GM19452 (cell line): ENCODE results near the gene SLC25A12.
"Not testable (repeated sequence)": the region's sequence is repeated elsewhere in the genome, so short reads cannot be mapped to it uniquely, and the experiment has no call there.

Source experiments
- ATAC-seq: cut with Tn5 transposase; IDR thresholded peaks from one replicate; pipeline ENCODE4 v1.9.1; 2021; ENCODE audit not compliant: unreplicated experiment

Gene SLC25A12

DNA sequence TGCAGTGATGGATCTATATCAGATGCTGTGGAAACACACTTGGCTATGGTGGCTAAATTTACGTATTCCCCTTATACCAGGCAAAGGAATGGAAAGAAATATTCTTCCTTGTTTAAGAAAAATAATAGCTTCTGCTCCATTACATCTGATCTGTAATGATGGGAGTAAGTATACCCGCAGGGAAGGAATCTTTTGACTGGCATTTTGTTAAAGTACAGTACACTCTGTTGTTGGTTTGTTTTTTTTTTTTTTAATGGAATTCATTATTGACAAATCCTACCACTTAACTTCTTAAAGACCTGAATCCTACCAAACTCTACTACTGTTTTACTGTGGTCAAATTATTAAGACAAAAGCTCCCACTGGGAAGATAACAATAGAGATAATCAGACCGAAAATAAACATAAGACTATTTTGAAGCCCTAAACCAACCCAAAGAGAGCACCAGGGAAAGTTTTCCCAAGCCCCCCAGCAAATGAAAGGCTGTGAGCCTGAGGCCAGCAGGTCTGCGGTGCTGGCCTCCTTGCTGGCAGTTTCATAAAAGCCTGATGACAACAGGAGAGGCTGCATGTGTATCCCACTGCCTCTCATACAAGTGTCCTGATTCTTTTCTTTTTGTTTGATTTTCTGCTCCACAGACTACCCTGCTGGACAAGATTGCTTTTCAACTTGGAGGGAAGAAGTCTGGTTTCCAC is 101.0 kb downstream of the SLC25A12 start:
- no peak for ATAC-seq

DNA sequence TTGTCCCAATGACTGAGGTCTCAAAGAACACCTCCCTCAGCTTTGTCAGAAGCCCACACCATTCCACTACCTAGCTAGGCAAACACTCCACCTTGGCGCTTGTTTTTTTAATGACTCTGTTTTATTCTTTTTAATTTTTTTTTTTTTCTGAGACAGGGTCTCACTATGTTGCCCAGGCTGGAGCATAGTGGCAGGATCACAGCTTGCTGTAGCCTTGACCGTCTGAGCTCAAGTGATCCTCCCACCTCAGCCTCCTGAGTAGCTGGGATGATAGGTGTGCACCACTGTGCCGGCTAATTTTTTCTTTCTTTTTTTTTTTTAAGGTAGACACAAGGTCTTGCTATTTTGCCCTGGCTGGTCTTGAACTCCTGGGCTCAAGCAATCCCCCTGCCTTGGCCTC is 101.9 kb downstream of the SLC25A12 start:
- ATAC-seq = no peak

DNA sequence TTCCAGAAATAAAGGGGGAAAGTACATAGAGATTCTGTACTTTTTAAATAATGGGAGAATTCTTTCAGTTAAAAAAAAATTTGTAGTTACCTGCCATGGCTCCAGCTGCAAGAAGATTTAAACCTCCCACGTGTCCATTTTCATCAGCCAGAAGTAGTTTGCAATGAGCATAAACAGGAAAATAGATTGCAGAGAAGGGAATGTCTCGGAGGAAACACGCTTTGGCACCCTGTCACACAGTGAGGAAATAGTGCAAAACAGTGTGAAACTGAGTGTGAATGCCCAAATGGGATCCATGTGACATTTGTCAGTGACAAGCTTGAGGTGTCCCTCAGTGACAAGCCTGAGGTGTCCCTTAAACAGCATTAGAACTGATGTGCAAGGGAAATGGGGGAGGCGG is 102.7 kb downstream of the SLC25A12 start:
- no peak for ATAC-seq

DNA sequence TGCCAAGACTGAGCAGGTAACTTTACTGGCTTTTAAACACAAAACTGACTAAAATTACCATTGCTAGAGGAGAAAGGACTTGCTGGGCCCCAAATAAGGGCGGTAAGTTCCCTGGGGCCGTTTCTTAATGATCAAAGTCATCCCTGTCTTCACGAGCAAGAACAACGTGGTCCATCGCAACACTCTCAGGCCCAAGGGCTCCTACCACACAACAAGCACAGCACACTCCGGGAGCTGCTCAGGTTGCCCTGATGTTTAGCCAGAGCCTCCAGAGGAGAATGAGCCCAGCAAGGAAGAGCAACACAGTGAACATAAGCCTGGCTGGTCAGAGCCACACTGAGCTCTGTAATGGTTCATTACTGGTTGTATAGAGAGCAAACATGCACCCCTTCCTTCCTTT is 104.1 kb downstream of the SLC25A12 start:
- no peak for ATAC-seq

DNA sequence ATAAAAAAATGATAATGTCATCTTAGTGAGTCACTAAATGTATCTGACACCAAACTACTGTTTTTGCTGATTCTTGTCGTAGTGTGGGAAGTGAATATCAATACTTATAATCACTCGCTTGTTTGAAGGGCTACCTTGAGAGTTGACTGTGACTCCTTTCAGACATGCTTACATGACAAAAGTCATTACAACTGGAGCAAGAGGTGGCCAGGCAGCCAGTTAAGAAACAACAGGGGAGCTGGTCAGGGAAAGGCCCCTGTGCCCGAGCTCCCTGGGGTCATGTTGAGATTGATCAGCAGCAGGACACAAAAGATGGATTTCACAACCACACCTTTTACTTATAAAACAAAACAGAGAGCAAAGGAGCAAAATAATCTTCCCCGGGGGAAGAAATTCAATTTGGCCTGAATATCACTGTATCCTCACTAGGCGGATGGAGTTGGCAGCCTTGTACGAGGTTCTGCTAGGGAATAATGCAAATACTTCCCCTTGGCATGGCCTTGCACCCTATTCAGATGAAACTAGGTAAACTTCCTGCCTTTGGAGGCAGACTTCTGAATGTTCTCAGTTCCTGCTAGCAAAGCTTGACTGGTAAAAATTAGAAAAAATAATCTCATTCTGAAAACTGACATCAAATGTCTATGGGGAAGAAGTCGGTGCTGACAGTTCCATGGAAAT is 105.6 kb downstream of the SLC25A12 start:
- ATAC-seq = no peak

DNA sequence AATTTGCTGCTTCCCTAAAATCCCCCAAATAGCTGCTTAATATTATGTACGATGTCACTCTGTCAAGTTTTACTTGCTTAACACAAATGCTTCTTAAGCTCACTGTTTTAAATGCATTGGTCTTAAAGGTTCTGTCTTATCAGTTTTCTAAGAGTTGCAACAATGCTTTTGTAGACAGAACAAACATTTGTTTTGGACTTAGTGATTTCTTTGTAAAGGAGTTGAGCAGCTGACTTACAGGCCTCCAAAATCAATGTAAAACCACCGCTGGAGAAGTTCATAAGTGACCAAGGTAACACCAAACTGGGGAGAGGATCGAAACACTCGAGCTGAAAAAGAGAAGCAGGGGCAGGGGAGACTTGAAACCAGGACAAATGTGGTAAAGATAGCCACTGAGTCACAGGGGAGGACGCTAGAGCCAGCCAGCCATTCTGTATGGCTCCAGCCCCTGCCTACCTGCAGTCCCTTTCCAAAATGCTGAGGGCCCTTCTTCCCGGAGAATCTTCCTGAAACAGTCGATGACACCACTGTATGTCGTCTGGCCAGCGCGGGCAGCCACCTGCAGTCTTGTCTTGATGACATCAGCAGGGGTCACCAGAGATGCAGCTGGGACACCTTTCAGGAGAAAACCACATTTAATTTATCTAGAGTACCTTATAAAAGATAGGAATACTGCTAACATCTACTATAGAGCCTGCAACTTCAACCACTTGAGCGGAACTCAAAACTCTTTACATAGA is 106.5 kb downstream of the SLC25A12 start:
- no peak for ATAC-seq

DNA sequence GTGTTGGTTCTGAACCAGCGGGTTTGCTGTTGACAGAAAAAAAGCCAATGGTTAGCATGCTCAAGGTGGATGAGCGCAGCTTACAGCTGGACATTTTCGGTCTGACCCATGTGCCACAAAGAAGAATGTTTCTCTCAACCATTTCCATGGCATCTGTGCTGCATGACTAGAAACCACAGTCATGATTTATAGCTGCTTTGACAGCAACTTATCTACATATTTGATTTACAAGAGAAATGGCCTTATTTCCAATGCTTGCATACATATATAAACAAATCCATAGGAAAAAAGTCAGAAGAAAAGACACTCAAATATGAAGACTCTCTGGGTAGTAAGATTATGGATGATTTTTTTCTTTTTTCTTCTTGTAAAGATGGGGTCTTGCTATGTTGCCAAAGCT is 108.6 kb downstream of the SLC25A12 start:
- no peak for ATAC-seq

DNA sequence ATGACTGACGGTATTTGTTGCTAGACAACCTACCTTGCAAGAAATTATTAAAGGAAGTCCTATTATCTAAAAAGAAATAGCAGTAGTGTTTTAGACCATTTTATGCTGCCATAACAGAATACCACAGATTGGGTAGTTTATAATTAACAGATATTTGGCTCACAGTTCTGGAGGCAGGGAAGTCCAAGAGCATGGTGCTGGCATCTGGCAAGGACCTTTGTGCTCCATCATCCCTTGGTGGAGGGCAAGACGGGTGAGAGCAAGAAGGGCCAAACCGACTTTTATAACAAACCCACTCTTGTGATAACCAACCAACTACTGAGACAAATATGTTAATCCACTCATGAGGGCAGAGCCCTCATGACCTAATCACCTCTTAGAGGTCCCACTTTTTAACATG is 115.5 kb downstream of the SLC25A12 start:
- no peak for ATAC-seq

DNA sequence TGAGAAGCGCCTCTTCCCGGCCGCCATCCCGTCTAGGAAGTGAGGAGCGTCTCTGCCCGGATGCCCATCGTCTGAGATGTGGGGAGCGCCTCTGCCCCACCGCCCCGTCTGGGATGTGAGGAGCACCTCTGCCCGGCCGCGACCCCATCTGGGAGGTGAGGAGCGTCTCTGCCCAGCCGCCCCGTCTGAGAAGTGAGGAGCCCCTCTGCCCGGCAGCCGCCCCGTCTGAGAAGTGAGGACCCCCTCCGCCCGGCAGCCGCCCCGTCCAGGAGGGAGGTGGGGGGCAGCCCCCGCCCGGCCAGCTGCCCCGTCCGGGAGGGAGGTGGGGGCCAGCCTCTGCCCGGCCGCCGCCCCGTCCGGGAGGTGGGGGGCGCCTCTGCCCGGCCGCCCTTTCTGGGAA is 119.5 kb downstream of the SLC25A12 start:
- ATAC-seq = not testable (repeated sequence)

DNA sequence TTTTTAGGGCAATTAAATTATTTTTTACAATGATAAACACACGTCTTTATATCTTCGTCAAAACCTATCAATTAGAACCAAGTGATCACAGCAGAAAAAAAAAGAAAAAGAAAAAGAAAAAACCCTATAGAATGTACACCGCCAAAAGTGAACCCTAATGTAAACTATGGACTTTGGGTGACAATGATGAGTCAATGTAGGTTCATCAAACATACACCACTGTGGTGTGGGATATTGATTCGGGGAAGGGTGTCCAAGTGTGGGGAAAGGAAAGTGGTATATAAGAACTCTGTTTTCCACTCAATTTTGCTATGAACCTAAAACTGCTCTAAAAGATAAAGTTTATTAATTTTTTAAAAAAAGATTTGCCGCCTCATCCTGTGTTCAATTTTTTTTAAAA is 121.7 kb downstream of the SLC25A12 start:
- no peak for ATAC-seq

DNA sequence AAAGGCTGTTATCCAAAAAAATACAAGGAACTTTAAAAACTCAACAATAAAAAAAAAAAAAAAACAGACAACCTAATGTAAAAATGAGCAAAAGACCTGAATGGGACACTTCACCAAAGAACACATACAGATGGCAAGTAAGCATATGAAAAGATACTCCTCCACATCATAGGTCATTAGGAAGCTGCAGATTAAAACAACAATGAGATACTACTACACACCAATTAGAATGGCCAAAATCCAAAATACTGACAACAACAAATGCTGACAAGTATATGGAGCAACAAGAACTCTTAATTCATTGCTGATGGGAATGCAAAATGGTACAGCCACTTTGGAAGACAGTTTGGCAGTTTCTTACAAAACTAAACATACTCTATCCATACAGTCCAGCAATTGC is 122.6 kb downstream of the SLC25A12 start:
- no peak for ATAC-seq

DNA sequence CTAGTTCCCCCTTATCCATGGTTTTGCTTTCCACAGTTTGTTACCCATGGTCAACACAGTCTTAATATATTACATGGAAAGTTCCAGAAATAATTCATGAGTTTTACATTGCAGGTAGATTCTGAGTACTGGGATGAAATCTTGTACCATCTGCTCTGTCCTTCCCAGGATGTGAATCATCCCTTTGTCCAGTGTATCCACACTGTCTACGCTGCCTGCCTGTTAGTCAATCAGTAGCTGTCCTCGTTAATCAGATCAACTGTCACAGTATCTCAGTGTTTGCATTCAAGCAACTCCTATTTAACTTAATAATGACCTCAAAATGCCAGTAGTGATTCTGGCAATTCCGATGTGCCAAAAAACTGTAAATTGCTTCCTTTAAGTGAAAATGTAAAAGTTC is 130.4 kb downstream of the SLC25A12 start:
- ATAC-seq = no peak

DNA sequence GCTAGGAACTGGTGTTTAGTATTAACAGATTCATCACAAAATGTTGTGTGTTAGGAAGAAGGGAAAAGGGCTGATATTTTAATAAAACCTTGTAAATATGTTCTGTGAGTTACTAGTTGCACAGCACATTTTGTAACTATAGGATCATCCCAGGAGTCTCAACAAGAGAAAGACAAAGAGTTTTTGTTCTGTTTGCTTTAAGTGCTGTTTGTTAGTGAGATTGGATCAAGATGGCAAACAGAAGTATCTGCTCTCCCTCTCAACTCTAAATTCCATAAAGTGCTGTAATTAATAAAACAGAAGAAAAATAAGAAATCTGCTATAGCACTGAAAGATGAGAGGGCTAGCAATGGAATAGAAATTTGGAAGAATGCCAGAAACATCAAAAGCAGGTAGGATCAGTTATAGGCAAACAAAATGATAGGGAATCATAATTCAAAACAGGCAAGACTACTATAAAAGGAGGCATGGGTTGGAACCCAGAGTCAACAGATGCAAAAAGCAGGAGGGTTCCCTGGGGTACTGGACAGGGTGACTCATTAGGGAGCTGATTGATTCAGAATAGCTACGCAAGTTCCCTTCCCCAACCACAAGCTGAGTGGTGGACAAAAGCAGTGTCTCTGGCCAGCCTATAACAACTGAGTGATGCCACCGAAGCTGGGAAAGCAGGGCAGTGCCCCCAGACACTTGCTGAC is 131.0 kb downstream of the SLC25A12 start:
- no peak for ATAC-seq

DNA sequence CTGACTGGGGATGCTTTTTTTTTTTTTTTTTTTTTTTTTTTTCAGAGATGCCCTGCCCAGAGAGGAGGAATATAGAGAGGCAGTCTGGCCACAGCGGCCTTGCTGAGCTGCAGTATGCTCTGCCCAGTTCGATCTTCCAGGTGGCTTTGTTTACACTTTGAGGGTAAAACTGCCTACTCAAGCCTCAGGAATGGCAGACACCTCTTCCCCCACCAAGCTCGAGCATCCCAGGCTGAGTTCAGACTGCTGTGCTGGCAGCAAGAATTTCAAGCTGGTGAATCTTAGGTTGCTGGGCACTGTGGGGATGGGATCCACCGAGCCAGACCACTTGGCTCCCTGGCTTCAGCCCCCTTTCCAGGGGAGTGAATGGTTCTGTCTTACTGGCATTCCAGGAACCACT is 132.9 kb downstream of the SLC25A12 start:
- ATAC-seq = not testable (repeated sequence)

DNA sequence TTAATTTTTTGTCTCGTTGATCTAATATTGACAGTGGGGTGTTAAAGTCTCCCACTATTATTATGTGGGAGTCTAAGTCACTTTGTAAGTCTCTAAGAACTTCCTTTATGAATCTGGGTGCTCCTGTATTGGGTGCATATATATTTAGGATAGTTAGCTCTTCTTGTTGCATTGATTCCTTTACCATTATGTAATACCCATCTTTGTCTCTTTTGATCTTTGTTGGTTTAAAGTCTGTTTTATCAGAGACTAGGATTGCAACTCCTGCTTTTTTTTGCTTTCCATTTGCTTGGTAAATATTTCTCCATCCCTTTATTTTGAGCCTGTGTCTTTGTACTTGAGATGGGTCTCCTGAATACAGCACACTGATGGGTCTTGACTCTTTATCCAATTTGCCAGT is 135.3 kb downstream of the SLC25A12 start:
- not testable (repeated sequence) for ATAC-seq

DNA sequence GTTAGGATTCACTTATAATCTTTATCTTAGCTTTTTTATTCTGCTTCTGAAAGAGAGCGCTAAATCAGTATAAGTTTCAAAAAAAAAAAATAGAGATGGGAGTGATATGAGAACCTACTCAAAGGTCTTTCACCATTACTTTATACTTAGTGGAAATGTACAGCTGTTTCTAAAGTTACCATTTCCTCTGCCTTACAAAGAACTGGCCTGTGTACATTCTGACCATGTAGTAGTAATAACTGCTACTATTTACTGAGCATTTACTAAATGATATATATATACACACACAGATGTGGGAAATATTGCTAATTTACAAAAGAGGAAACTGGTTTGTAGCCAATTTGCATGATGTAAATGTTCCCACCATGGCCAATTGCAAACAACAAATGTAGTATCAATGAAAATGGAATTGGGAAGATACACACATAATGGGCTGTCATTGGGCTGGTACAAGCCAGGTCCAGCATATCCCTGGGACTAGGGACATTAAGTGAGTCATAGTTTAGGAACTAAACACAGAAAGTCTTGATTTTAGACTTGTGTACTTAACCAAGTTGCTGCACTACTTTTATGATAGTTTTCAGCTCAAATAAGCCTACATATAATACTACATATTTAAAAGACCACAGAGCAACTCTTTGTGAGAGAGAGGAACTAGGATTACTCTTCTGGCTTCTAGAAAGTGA is 139.6 kb downstream of the SLC25A12 start:
- ATAC-seq = no peak

DNA sequence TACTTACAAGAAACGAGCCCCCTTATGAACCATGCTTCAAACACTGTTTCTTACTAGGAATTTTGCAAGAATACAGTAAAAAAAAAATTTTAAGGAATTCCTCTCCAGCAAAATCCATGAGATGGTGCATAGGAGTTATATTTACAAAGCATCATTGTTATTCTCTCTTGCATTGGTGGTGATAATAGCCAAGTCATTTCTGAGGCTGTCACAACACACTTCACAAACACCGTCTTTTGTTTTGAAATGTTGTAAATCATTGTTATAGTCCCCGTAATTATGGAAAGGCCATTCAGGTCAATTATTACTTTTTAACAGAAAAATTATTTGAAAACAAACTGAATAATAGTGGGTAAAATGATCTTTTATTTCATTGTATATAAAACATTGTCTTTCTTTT is 146.7 kb downstream of the SLC25A12 start:
- no peak for ATAC-seq

DNA sequence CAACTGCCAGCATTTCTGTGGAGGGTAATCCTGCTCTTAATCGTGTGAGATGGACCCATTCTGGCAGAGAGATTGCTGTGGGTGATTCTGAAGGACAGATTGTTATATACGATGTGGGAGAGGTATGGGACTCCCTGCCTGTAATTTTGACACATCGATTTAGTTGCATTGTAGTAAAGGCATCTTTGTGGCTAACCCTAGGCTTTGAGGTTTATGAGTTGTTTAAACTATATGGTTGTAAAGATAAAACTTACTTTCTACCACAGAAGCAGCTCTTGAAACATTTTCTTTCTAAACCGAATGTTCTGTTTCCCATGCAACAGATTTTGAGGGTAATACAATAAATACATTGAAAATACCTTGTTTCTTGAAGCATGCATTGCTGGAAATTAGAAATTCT is 148.2 kb downstream of the SLC25A12 start:
- ATAC-seq = no peak

DNA sequence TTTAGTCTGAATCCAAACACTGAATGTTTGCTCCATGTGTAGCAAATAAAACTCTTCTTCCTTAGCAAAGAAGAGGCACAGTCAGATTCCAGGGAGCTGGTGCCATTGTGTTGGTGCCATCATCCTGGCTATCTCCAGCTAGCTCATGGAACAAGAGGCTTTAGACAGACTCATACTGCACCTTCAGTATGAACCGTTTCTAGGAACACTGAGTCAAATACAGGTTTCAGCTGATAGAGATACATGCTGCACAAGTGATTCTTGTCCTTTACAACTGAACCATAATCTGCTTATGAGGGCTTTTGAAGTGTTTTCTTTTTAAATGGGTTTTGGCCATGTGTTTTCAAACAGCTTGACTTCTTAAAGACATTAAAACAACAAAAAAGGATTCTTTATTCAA is 148.9 kb downstream of the SLC25A12 start:
- no peak for ATAC-seq

DNA sequence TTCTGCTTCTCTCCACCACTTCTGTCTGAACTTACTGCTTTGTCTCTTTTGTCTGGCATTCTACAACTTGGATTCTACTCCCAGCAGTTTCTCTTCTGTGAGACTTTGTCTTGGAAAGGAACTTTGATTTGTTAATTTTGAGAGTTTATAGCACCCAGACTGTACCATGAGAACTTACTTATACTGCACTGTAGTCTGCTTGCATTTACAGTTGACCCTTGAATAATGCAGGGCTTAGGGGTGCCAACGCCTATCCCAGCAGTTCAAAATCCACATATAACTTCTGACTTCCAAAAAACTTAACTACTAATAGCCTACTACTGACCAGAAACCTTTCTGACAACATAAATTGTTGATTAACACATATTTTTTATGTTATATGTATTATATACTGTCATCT is 151.3 kb downstream of the SLC25A12 start:
- ATAC-seq = no peak

DNA sequence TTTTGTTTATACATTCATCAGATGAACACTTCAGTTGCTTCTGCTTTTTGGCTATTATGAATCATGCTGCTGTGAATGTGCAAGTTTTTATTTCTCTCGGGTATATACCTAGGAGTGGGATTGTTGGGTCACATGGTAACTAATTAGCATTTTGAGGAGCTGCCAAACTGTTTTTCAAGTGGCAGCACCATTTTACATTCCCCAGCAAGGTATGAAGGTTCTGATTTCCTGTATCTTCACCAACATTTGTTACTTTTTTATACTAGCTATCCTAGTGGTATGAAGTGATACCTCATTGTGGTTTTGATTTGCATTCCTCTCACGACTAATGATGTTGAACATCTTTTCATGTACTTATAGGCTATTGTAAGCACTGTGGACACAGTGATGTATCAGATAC is 152.9 kb downstream of the SLC25A12 start:
- no peak for ATAC-seq
